ENCODE measurements around the gene AK5. TPM values are rescaled to one million over a fixed set of nuclear protein-coding genes. Genes with fewer than 3 reads are reported as not detected.

Gene AK5
- polyA plus RNA-seq, 2 of the 4 experiments (the other 2 are of a cell fraction) = 4.9 to 6.1 TPM

DNA sequence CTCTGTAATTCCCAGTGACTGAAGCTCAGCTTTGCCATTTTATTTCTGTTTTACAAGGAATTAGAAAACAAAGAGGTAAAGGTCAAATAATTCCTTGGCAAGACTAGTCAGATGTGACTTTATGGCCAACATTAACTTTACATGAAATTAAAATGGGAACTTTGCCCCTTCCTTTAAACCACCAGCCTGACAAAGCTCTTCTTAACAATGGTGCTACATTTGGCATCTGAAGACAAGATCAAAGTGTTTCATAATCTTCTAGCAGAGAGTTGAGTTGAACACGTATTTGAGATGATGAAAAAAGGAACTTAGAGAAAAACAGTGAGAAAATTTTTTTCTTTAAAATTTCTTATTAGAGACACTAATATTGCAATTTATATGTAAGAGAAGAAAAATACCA lies 193.8 kb downstream of the AK5 start:
- H3K9me3 ChIP-seq = no peaks in the 10 kb centered on the region
- H3K4me3 ChIP-seq = no peak overlapping the region
- no peak for ATAC-seq
- no peak for FAIRE-seq
- 34% methylated on average over 1 of the region's 1 CpG for WGBS (ENCODE audit: missing lambda C conversion rate)
- H3K27ac ChIP-seq = no peak overlapping the region
- TF ChIP-seq ESRRA (IDR thresholded peaks at IDR 0.05; ENCODE audit: borderline replicate concordance, low read length) (no peak), RFX5 (IDR thresholded peaks at IDR 0.05) (no peak), KDM5A (IDR thresholded peaks at IDR 0.05) (no peak), E2F6 (IDR thresholded peaks at IDR 0.05; ENCODE audit: borderline replicate concordance, low read depth) (no peak), HOXB5 (CRISPR knock-in tag; IDR thresholded peaks at IDR 0.05) (no peak), PBX3 (IDR thresholded peaks at IDR 0.05) (no peak), RNF2 (IDR thresholded peaks at IDR 0.05; ENCODE audit: borderline replicate concordance, low read depth) (no peak)
- H3K4me1 ChIP-seq = peaks cover 16% of the 10 kb centered on the region; the same call in 2 of the 3 replicates
- CTCF ChIA-PET = no interaction called here
- H3K4me2 ChIP-seq = no peak overlapping the region
- DNase-seq (ENCODE audit: low read depth in 1 of 2, low spot score in 1 of 2) = no peak
- POLR2A ChIA-PET = no interaction called here

GRCh38 chr1:77476475-77476874 lies 194.7 kb downstream of the AK5 start:
- 88% methylated on average over 7 of the region's 7 CpGs for WGBS (ENCODE audit: missing lambda C conversion rate)
- POLR2A ChIA-PET = no interaction called here
- CTCF ChIA-PET = no interaction called here
- FAIRE-seq (no peak), ATAC-seq (no peak), DNase-seq (ENCODE audit: low read depth in 1 of 2, low spot score in 1 of 2) (no peak)
- no peak for TF ChIP-seq CBX8 (IDR thresholded peaks at IDR 0.05)
- TF ChIP-seq CHD4 (IDR thresholded peaks at IDR 0.05; ENCODE audit: borderline replicate concordance) = no peak
- no peak for TF ChIP-seq NFE2L2 (conservative IDR thresholded peaks at IDR 0.05; ENCODE audit: low read length)
- no peak for TF ChIP-seq HOXB5 (CRISPR knock-in tag; IDR thresholded peaks at IDR 0.05)
- TF ChIP-seq, protein P1, sequence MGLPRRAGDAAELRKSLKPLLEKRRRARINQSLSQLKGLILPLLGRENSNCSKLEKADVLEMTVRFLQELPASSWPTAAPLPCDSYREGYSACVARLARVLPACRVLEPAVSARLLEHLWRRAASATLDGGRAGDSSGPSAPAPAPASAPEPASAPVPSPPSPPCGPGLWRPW (IDR thresholded peaks at IDR 0.05) = no peak
- TF ChIP-seq RCOR1 (IDR thresholded peaks at IDR 0.05; ENCODE audit: low read depth, low read length) = no peak
- no peak for TF ChIP-seq KDM1A (IDR thresholded peaks at IDR 0.05; ENCODE audit: low read depth)
- TF ChIP-seq RFX5 (IDR thresholded peaks at IDR 0.05) = no peak
- no peak for TF ChIP-seq JUN (IDR thresholded peaks at IDR 0.05)
- no peak for TF ChIP-seq RNF2 (IDR thresholded peaks at IDR 0.05; ENCODE audit: borderline replicate concordance, low read depth)
- no peak for TF ChIP-seq CHD2 (IDR thresholded peaks at IDR 0.05; ENCODE audit: low read length, partially characterized antibody)
- no peak for TF ChIP-seq E2F6 (IDR thresholded peaks at IDR 0.05; ENCODE audit: borderline replicate concordance, low read depth)
- no peak for TF ChIP-seq MYC (IDR thresholded peaks at IDR 0.05; ENCODE audit: borderline replicate concordance, low read length)
- TF ChIP-seq, protein P2, sequence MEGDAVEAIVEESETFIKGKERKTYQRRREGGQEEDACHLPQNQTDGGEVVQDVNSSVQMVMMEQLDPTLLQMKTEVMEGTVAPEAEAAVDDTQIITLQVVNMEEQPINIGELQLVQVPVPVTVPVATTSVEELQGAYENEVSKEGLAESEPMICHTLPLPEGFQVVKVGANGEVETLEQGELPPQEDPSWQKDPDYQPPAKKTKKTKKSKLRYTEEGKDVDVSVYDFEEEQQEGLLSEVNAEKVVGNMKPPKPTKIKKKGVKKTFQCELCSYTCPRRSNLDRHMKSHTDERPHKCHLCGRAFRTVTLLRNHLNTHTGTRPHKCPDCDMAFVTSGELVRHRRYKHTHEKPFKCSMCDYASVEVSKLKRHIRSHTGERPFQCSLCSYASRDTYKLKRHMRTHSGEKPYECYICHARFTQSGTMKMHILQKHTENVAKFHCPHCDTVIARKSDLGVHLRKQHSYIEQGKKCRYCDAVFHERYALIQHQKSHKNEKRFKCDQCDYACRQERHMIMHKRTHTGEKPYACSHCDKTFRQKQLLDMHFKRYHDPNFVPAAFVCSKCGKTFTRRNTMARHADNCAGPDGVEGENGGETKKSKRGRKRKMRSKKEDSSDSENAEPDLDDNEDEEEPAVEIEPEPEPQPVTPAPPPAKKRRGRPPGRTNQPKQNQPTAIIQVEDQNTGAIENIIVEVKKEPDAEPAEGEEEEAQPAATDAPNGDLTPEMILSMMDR (IDR thresholded peaks at IDR 0.05) = no peak
- TF ChIP-seq ZFP36 (IDR thresholded peaks at IDR 0.05; ENCODE audit: borderline replicate concordance, partially characterized antibody) = no peak
- no peak overlapping the region for H3K4me2 ChIP-seq
- H3K4me1 ChIP-seq = peaks cover 16% of the 10 kb centered on the region; the same call in 2 of the 3 replicates
- H3K4me3 ChIP-seq = no peak overlapping the region
- H3K9me3 ChIP-seq = no peaks in the 10 kb centered on the region
- no peak overlapping the region for H3K27ac ChIP-seq

- POLR2A ChIA-PET = no interaction called here
- FAIRE-seq (no peak), ATAC-seq (no peak), DNase-seq (ENCODE audit: low read depth in 1 of 2, low spot score in 1 of 2) (no peak)
- TF ChIP-seq KDM5A (IDR thresholded peaks at IDR 0.05) (no peak), TFCP2L1 (CRISPR knock-in tag; IDR thresholded peaks at IDR 0.05) (no peak), CHD4 (IDR thresholded peaks at IDR 0.05; ENCODE audit: borderline replicate concordance) (no peak), MAFK (IDR thresholded peaks at IDR 0.05; ENCODE audit: partially characterized antibody) (no peak), ZFP36 (IDR thresholded peaks at IDR 0.05; ENCODE audit: borderline replicate concordance, partially characterized antibody) (no peak), TP53 (CRISPR knock-in tag; IDR thresholded peaks at IDR 0.05) (no peak), ESRRA (IDR thresholded peaks at IDR 0.05; ENCODE audit: borderline replicate concordance, low read length) (no peak), NFE2L2 (conservative IDR thresholded peaks at IDR 0.05; ENCODE audit: low read length) (no peak), SREBF2 (IDR thresholded peaks at IDR 0.05) (no peak)
- H3K9me3 ChIP-seq = no peaks in the 10 kb centered on the region
- H3K4me3 ChIP-seq = no peak overlapping the region
- H3K27ac ChIP-seq = no peak overlapping the region
- CTCF ChIA-PET = no interaction called here
- H3K4me1 ChIP-seq = no peaks in the 10 kb centered on the region
- WGBS (ENCODE audit: missing lambda C conversion rate) = 16% methylated on average over 1 of the region's 1 CpG
- no peak overlapping the region for H3K4me2 ChIP-seq
These were observed 202.5 kb downstream of the AK5 start for GRCh38 chr1:77484334-77484733.

Measured in A549 (cell line).